Measurements from ENCODE around the gene GREM1. TPM values are rescaled to one million over a fixed set of nuclear protein-coding genes. Genes with fewer than 3 reads are reported as not detected.

Gene GREM1
- total RNA-seq, 1 experiment from 2014 or later = 1.1 TPM

- no peaks in the 10 kb centered on the region for H4K20me1 ChIP-seq (ENCODE audit: control insufficient read depth, insufficient read depth, insufficient read length)
- H3K9ac ChIP-seq (ENCODE audit: extremely low read depth, insufficient read length, low read length) = no peak overlapping the region
- Mint-ChIP-seq H3K4me1 (peaks cover 17% of the 10 kb centered on the region in 2 experiments), H3K36me3 (ENCODE audit: insufficient read depth in 1 of 3, low read depth in 3 of 3) (no peaks in the 10 kb centered on the region), H3K4me3 (no peak overlapping the region), H3K27ac (no peak overlapping the region), H3K27me3 (ENCODE audit: low read depth) (no peaks in the 10 kb centered on the region), H3K9me3 (no peaks in the 10 kb centered on the region)
- H2BK12ac ChIP-seq (ENCODE audit: insufficient read length, low read depth, low read length) = no peak overlapping the region
- H3K23me2 ChIP-seq (ENCODE audit: insufficient read length, low read depth, low read length, poor library complexity, severe bottlenecking) = no peaks in the 10 kb centered on the region
- H2BK5ac ChIP-seq (ENCODE audit: insufficient read length, low read length) = no peak overlapping the region
- no peaks in the 10 kb centered on the region for H3K79me2 ChIP-seq (ENCODE audit: insufficient read depth, low read length)
- no peak overlapping the region for H2BK120ac ChIP-seq (ENCODE audit: low read depth, low read length, poor library complexity, severe bottlenecking)
- no peak overlapping the region for H3K14ac ChIP-seq (ENCODE audit: insufficient read depth, low read length)
- H3K23ac ChIP-seq (ENCODE audit: insufficient read length, low read depth, low read length) = no peak overlapping the region
- no CpG with 5 or more reads among the region's 5 CpGs for WGBS (ENCODE audit: extremely low coverage, insufficient read length, low lambda C conversion rate)
- no peak overlapping the region for H2BK20ac ChIP-seq (ENCODE audit: low read depth, low read length, poor library complexity, severe bottlenecking)
- no peak overlapping the region for H3K27ac ChIP-seq (ENCODE audit: insufficient read length, low read depth, low read length)
- H3T11ph ChIP-seq (ENCODE audit: low read length) = no peak overlapping the region
- H3K4me2 ChIP-seq (ENCODE audit: insufficient read depth, insufficient read length, low read length) = no peak overlapping the region
- no peak overlapping the region for H2AK5ac ChIP-seq (ENCODE audit: insufficient read length, low read length)
- H2BK15ac ChIP-seq (ENCODE audit: low read depth, low read length) = no peak overlapping the region
- H4K91ac ChIP-seq (ENCODE audit: insufficient read length, low read depth, low read length) = no peak overlapping the region
- 0 out of 2 replicates have a peak, but pooled peaks cover 2% of the 10 kb centered on the region for H3K4me1 ChIP-seq (ENCODE audit: insufficient read depth, low read length)
- H4K5ac ChIP-seq (ENCODE audit: insufficient read length, low read depth, low read length) = no peak overlapping the region
- H3K4ac ChIP-seq (ENCODE audit: low read depth, low read length) = no peak overlapping the region
- no peaks in the 10 kb centered on the region for H3K79me1 ChIP-seq (ENCODE audit: insufficient read depth, low read depth, low read length, poor library complexity, severe bottlenecking)
- no peaks in the 10 kb centered on the region for H3K27me3 ChIP-seq (ENCODE audit: insufficient read depth, low read length)
- H3K9me3 ChIP-seq (ENCODE audit: control insufficient read depth, low read depth, low read length) = no peaks in the 10 kb centered on the region
- H4K8ac ChIP-seq (replicated peaks; ENCODE audit: insufficient read length, low read depth, low read length) = no peak overlapping the region
- no peak overlapping the region for H3K56ac ChIP-seq (ENCODE audit: insufficient read length, low read depth, low read length)
- no peak for TF ChIP-seq CTCF (conservative IDR thresholded peaks at IDR 0.05)
- H2AFZ ChIP-seq (ENCODE audit: low read length) = no peak overlapping the region
- DNase-seq = no peak
- H3K18ac ChIP-seq (ENCODE audit: insufficient read length, low read depth, low read length) = no peak overlapping the region
Observed at GRCh38 chr15:32787949-32788348, 70.1 kb downstream of the GREM1 start.

Measured in H9 (cell line).